LNCaP clone FGC (cell line): ENCODE measurements around the gene MTNR1B.

Source experiments
- DNase-seq: peaks from one replicate; pipeline ENCODE4 v3.0.0-alpha.2; 2011; ENCODE audit warnings: low read depth
- H3K4me3 ChIP-seq: 2 replicates; pipeline ENCODE4 v1.5.1; 2011; ENCODE audit warnings: mild to moderate bottlenecking, low read depth, low read length, control low read depth
- CTCF ChIP-seq: IDR thresholded peaks from 2 replicates; pipeline ENCODE4 v1.5.1; 2012; ENCODE audit warnings: mild to moderate bottlenecking; ENCODE audit not compliant: control insufficient read depth, insufficient read depth; ENCODE audit errors: extremely low read depth

The MTNR1B gene

GRCh38 chr11:92939305-92939704 is 30.1 kb upstream of the MTNR1B start:
- H3K4me3 ChIP-seq: no peak overlapping the region
- DNase-seq: no peak
- TF ChIP-seq CTCF: no peak

- H3K4me3 ChIP-seq: no peak overlapping the region
- DNase-seq: no peak
- peak; percentile 89 for TF ChIP-seq CTCF
Measured at GRCh38 chr11:92941676-92942571, 27.5 kb upstream of the MTNR1B start.

GRCh38 chr11:92946707-92947106 is 22.7 kb upstream of the MTNR1B start:
- no peak for DNase-seq
- TF ChIP-seq CTCF: no peak
- no peak overlapping the region for H3K4me3 ChIP-seq

- H3K4me3 ChIP-seq: no peak overlapping the region
- TF ChIP-seq CTCF: no peak
- no peak for DNase-seq
Measured at GRCh38 chr11:92948116-92948515, 21.3 kb upstream of the MTNR1B start.

GRCh38 chr11:92954003-92954402 is 15.4 kb upstream of the MTNR1B start:
- H3K4me3 ChIP-seq: no peak overlapping the region
- no peak for DNase-seq
- TF ChIP-seq CTCF: no peak

- DNase-seq: no peak
- H3K4me3 ChIP-seq: no peak overlapping the region
- no peak for TF ChIP-seq CTCF
Measured at GRCh38 chr11:92955860-92956259, 13.6 kb upstream of the MTNR1B start.

GRCh38 chr11:92960886-92961285 is 8.6 kb upstream of the MTNR1B start:
- H3K4me3 ChIP-seq: no peak overlapping the region
- DNase-seq: no peak
- no peak for TF ChIP-seq CTCF
